ENCODE results near the gene PAQR6. TPM values are rescaled to one million over a fixed set of nuclear protein-coding genes. Genes with fewer than 3 reads are reported as not detected.

The PAQR6 gene
- polyA plus RNA-seq, 1 donor = 4.0 TPM

DNA sequence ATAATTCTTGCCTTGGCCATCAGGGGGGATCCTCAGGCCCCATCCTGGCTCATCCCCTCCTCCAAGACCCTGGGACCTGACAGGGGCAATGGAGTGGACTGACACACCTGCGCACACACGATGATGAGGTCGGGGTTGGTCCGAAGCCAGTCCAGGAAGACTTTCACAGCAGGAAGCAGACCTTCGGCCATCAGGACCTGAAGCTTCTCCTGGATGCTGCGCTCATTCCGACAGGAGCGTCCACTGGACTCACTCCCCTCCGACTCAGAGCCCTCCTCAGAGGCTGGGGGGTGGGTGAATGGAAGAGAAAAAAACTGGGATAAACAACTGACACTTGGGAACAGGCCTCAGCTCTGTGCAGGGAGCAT, 15.4 kb upstream of the PAQR6 start:
- DNase-seq (ENCODE audit: low read depth) = no peak

DNA sequence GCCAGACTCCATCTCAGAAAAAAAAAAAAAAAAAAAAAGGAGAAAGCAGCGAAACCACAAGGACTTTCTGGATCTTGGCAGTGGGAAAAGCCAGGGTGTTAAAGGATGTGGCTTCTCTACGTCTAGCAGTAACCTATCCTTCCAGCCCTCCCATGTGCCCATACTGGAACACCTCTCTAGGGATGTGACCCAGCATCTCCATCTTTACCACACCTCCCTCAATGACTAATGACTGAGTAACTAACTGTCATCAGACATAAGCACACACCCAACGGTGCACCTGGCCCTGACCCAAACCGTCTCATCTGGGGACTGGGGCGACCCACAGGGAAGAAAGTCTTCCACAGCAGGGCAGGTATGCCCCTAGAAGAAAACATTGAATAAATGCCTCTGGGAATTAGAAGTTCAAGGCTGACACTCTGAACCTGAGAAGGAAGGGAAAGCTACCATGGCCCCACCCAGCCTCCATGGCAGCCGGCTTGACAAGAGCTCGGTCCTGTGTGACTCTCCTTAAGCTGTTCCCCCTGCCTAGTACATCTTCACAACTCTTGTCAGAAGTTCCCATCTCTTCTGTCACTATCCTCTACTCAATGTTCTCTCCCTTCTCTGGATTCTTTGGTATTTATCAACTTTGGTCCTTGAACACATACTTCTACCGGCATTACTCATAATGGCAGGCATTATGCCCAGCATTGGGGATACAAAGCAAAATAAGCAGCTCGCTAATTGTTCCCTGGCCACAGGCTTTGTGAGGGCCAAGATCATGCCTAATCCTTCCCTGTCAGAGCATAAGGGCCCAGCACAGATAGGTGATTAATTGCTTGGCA, 14.8 kb upstream of the PAQR6 start:
- DNase-seq (ENCODE audit: low read depth) = no peak

- DNase-seq (ENCODE audit: low read depth) = no peak
These were observed 13.0 kb upstream of the PAQR6 start for GRCh38 chr1:156260896-156261295.

DNA sequence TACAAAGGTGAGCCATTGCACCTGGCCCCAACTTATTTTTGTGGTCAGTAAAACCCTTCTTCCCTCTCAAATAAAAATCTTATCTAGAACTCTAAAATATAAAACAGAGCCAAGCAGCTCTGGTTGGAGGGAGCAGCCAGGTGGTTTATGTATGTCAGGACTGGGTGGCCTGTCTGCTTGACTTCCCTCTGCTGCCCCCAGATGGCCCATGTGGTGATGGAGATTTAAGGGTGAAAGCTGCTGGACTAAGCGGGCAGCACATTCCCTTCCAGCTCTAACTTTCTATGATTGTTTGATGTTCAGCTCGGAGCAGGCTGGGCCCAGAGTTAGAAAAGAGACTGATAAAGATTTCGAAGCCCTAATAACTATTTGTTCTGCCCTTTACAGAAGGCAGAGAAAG, 11.9 kb upstream of the PAQR6 start:
- DNase-seq (ENCODE audit: low read depth) = no peak

DNA sequence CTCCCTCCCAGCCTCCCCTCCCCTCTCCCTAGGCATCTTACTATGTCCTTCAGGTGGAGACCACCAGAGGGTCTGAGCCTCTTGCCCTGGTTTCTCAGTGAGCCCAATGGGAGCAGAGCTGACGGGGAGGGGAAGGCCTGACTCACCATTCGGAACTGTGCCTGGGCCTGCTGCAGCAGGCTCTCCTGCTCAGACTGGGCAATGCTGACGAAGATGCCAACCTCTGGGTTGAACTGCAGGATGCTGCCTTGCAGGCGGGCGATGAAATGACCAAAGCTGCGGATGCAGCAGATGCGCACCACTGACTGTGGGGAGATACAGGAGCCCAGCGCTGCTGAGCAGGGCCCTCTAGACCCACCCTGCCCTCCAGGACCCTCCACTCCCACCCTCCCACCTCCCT, 11.0 kb upstream of the PAQR6 start:
- no peak for DNase-seq (ENCODE audit: low read depth)

DNA sequence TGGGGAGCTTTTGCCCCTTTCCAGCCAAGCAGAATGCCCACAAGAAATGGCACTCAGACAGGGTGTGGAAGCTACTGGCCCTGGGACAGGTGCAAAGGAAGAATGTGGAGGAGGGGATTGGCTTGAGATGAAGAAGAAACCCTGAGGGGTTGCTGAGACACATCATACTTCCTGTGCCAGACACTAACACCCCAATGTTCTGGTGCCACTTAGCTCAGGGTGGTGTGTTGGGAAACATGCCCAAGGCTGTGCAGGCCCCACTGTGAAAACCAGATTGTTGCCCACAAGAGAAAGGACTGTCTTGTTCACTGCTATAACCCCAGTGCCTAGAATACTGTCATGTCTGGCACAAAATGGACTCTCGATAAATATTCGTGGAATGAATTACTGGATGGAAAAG, 9.9 kb upstream of the PAQR6 start:
- DNase-seq (ENCODE audit: low read depth) = no peak

DNA sequence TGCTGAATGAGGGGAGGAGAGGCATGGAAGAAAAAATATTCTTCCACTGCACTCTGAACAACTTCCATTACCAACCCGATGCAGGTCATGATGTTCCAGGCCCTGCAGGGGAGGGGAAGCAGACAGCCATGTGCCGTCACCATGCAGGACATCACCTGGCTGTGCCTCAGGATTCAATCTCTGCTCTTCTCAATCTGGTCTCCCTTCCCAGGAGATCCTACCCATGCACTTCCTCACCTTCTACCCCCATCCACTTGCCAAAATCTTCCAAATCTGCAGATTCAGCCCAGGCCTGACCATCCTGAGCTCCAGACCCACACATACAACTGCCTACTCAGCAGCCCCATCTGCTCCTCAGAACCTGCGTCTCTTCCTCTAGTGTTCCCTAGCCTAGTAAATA, 5.8 kb upstream of the PAQR6 start:
- no peak for DNase-seq (ENCODE audit: low read depth)

GRCh38 chr1:156251527-156251926, 3.7 kb upstream of the PAQR6 start:
- DNase-seq (ENCODE audit: low read depth) = no peak

- no peak for DNase-seq (ENCODE audit: low read depth)
These were observed 1.7 kb upstream of the PAQR6 start for GRCh38 chr1:156249593-156249992.

DNA sequence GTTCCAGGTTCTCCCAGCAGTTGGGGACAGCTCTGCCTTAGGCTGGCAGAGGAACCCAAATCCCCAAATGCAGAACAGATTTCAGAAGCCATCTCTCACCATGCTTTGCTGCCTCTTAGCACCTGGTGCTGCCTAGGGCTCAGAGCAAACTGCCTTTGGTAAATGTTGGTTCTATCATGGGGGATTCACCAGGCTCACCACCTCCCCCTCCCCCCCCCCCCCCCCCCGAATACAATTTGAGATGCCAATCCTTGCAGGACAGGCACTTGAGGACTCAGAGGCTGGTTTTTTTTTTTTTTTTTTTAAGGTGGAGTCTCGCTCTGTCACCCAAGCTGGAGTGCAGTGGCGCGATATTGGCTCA, 447 bp upstream of the PAQR6 start:
- no peak for DNase-seq (ENCODE audit: low read depth)

DNA sequence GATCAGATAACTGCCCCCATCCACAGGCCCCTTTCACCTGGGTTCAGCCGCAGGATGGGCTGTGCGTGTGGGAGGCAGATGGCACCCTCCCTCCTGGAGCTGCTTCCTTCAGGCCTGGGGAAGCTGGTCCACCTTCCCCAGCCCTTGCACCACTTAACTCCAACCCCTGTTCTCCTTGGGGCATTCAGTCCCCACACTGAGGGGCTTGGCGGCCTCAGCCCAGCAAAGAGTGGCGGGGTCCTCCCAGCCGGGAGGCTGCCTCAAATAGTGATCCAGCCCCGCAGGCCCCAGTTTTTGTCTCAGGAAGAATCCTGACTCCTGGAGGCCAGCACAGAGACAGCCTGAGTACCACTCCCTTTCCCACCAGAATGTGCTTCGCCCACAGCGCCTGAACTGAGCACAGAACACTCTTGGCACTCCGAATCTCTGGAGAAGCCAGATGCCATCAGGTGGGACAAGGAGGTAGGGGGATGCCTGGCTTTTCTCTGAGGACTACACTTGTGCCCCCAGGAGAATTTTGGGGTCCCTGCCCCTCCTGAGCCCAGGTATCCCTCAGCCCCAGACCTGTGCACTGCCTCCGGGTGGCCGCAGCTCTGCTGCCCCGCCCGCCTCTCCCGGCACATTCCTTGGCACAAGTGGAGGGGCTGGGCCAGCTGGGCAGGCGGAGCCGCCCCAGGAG, 936 bp downstream of the PAQR6 start:
- DNase-seq (ENCODE audit: low read depth) = no peak

DNA sequence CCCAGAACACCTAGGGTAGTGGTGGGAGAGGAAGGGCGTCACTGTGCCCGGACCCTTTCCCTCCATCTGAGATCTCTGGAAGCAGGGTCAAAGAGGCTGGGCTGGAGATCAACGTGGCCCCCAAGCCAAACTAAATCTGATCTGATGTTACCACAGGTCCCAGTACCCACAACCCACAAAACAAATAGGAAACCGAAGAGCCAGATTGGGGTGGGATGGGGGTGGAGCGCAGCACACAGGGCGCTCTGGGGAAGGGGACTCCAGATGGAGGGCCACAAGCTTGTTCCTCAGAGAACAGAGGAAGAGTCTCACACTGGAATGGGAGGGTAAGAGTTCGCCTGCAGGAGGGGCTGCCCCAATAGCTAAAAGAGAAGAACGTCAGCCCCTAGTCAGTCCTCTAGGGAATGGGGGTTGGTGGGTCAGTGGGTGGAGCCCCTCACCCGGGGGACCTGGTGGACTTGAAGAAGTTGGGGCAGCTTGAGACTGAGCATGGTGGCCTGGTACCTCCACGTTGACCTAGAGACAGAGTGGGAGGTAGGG, 1.5 kb downstream of the PAQR6 start:
- no peak for DNase-seq (ENCODE audit: low read depth)

DNA sequence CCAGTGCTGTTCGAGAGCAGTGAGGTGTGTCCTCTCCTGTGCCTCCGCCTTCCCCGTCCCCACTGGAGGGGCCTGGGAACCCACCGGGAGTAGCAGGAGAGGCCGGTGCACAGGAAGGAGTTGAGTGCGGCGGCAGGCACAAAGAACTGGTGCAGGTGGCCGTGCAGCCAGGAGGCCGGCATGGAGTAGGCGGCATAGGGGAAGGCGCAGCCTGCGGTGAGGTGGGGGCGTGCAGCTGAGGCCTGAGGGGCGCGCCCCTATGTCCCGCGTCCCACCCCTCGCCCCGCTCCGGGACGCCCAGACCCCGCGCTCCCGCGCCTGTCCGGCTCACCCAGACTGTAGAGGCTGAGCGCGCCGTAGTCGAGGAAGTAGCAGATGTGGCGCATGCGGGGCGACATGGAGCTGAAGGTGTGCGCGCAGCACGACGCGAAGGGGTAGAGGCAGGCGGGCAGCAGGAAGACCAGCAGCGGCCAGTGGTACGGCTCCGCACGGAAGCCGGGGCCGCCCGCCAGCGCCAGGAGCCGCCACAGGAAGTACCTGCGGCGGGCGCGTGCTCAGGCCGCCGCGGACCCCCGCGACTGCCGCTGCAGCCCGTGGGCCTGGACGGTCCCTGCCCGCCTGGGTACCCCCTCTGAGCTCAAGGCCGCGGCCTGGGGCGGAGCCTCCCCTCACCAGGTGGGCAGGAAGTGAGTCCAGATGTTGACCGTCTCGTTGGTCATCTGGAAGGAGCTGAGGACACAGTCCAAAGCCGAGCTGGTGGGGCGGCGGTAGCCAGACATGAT, 2.2 kb downstream of the PAQR6 start:
- no peak for DNase-seq (ENCODE audit: low read depth)

- no peak for DNase-seq (ENCODE audit: low read depth)
These were observed 3.1 kb downstream of the PAQR6 start for GRCh38 chr1:156244712-156245111.

DNA sequence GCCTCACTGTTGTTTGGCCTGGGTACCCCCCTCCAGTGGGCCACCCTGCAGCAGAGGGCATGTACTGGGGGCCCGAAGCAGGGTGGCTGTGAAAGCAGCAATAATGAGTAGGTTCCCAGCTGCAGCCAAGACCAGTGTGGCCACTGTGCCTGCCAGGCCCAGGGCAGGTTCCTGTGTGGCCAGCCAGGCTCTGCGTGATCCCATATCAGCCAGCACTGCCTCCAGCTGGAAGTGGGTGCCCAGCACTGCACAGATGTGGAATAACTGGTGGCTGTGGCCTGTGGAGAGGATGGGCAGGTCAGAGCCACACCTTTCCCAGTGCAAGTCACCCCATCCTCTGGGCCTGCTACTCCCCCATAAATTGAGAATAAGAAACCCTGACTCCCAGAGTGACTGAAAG, 3.7 kb downstream of the PAQR6 start:
- DNase-seq (ENCODE audit: low read depth) = no peak

GRCh38 chr1:156242738-156243137, 5.1 kb downstream of the PAQR6 start:
- DNase-seq (ENCODE audit: low read depth) = no peak

DNA sequence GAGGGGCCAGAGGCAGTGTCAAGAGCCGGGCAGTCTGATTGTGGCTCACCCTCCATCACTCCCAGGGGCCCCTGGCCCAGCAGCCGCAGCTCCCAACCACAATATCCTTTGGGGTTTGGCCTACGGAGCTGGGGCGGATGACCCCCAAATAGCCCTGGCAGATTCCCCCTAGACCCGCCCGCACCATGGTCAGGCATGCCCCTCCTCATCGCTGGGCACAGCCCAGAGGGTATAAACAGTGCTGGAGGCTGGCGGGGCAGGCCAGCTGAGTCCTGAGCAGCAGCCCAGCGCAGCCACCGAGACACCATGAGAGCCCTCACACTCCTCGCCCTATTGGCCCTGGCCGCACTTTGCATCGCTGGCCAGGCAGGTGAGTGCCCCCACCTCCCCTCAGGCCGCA, 5.9 kb downstream of the PAQR6 start, which contains the start of gene BGLAP:
BGLAP (plus strand) TSS at position 259 of the 400 bp plus-strand sequence; CDS start at position 307, 48 bp downstream.
- DNase-seq (ENCODE audit: low read depth) = no peak

DNA sequence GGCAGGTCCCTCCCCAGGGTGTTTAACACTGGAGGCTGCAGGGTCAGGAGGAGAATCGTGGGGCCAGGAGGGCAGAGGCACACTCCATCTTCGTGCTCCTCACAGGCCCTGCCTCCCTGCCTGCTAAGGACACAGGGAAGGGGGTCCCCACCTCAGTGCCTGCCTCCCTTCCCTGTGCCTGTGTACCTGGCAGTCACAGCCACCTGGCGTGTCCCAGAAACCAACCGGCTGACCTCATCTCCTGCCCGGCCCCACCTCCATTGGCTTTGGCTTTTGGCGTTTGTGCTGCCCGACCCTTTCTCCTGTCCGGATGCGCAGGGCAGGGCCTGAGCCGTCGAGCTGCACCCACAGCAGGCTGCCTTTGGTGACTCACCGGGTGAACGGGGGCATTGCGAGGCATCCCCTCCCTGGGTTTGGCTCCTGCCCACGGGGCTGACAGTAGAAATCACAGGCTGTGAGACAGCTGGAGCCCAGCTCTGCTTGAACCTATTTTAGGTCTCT, 6.5 kb downstream of the PAQR6 start:
- DNase-seq (ENCODE audit: low read depth) = no peak

DNA sequence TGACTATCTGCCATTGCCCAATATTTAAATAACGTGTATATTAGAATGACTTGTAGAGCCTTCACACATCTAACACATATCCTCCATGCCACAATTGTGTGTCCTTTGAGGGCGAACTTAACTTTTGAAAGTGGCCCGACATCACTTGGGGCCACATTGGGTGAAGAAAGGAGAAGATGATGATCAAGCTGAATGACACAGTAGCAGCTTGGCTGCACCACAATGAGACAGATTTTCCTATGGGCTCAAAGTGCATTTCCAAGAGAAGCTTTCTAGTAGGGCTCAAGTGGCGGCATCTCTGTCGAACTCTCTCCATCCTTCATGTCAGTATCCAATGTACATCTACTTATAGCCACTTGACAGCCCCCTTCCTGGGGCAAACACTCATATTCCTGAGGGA, 9.6 kb downstream of the PAQR6 start:
- no peak for DNase-seq (ENCODE audit: low read depth)

DNA sequence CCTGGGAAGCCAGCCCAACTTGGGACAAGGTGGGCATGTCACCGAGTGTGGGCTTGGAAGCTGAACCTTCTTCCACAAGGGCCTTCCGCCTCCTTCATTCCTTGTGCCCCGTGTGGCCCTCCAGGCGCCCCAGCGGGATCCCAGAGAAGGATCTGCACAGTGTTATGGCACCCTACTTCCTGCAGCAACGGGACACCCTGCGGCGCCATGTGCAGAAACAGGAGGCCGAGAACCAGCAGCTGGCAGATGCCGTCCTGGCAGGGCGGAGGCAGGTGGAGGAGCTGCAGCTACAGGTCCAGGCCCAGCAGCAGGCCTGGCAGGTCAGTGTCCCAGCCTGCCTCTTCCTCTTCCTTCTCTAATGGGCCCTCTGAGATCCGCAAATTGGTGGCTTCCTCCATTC, 11.7 kb downstream of the PAQR6 start:
- no peak for DNase-seq (ENCODE audit: low read depth)

- DNase-seq (ENCODE audit: low read depth) = no peak
These were observed 14.3 kb downstream of the PAQR6 start for GRCh38 chr1:156233426-156234127.

Measured in forelimb muscle (tissue), 1 donor.